GM20000 (cell line): Measurements from ENCODE around the gene PLAC1.

Experiments used
- DNase-seq: peaks from one replicate; pipeline ENCODE4 v3.0.0; 2012; ENCODE audit warnings: low spot score
- TF ChIP-seq, protein P1 (sequence below): IDR thresholded peaks from 2 replicates; pipeline ENCODE4 v1.5.1; 2012; ENCODE audit warnings: mild to moderate bottlenecking, control low read depth; ENCODE audit errors: extremely low read depth, missing control alignments

The PLAC1 gene

DNA sequence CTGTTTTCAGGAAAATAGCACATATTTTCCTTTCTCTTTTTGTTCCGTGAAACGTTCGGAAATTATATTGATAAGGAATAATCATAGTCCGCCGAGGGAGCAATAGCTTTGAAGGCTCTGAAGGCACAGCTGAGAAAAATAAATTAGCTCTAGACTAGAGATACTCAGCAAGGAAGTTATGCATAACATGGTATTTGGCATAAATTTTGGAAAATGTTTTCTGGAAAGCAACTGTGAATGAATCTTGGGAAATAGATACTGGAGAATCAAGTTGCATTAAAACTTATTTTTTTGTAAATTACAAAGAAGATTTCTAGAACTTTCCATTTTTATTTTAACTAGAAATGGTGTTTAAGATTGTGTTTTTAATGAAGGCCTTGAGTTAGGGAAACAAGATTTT is 105.9 kb downstream of the PLAC1 start:
- no peak for DNase-seq
- TF ChIP-seq, protein P1, sequence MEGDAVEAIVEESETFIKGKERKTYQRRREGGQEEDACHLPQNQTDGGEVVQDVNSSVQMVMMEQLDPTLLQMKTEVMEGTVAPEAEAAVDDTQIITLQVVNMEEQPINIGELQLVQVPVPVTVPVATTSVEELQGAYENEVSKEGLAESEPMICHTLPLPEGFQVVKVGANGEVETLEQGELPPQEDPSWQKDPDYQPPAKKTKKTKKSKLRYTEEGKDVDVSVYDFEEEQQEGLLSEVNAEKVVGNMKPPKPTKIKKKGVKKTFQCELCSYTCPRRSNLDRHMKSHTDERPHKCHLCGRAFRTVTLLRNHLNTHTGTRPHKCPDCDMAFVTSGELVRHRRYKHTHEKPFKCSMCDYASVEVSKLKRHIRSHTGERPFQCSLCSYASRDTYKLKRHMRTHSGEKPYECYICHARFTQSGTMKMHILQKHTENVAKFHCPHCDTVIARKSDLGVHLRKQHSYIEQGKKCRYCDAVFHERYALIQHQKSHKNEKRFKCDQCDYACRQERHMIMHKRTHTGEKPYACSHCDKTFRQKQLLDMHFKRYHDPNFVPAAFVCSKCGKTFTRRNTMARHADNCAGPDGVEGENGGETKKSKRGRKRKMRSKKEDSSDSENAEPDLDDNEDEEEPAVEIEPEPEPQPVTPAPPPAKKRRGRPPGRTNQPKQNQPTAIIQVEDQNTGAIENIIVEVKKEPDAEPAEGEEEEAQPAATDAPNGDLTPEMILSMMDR, result no peak

GRCh38 chrX:134551376-134552048 is 106.8 kb downstream of the PLAC1 start:
- no peak for DNase-seq
- TF ChIP-seq, protein P1, result no peak

GRCh38 chrX:134548257-134549201 is 109.7 kb downstream of the PLAC1 start:
- DNase-seq, result no peak

GRCh38 chrX:134547047-134547679 is 111.1 kb downstream of the PLAC1 start:
- TF ChIP-seq, protein P1, result no peak
- no peak for DNase-seq

More at GRCh38 chrX:134548257-134549201, 109.7 kb downstream of the PLAC1 start:
- TF ChIP-seq, protein P1, result no peak

DNA sequence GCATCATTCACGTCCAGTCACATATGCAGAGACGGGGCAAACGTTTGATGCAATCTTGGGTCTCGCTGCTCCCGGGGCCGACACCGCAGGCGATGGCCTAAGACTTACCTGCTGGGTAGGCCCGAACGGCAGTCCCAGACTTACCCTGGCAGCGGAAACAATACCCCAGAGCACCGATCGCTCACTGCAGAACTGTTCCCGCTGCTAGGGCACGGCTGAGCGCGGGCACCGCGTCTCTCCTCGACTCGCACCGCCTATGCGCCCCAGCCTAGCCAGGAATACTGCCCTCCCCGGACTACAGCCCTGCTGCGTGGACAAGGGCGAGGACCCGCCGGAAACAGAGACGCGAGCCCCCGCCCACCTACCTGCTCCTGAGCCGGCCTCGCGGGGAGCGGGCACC is 112.1 kb downstream of the PLAC1 start:
- DNase-seq, result no peak
- TF ChIP-seq, protein P1, result no peak

- DNase-seq, result no peak
- TF ChIP-seq, protein P1, result no peak
These were observed 112.8 kb downstream of the PLAC1 start for GRCh38 chrX:134545510-134545909.
